ENCODE measurements around the gene GHITM.

DNA sequence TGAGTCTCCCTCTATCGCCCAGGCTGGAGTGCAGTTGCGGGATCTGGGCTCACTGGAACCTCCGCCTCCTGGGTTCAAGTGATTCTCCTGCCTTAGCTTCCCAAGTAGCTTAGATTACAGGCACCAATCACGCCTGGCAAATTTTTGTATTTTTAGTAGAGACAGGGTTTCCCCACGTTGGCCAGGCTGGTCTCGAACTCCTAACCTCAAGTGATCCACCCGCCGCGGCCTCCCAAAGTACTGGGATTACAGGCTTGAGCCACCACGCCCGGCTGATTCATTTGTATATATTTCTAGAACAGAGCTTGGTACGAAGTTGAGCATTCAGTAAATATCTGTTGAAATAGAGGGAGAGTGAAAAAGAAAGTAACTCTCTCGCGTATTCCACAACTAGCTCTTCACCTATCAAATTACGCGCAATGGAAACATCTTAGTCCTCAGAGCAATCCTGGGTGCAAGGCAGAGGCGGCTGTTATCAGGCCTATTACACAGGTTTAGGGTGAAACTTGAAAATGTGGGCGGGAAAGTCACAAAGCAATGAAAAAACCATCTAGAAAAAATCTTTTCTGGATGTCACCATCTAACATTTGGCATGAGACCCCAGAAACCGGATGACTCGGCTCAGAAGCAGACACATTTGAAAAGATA is 707 bp upstream of the GHITM start:
- TF ChIP-seq MAFK (IDR thresholded peaks at IDR 0.05; ENCODE audit: low read depth, low read length): no peak
- no peak for TF ChIP-seq BHLHE40 (IDR thresholded peaks at IDR 0.05; ENCODE audit: low read depth, low read length)
- no peak for TF ChIP-seq CHD1 (IDR thresholded peaks at IDR 0.05; ENCODE audit: low read depth, low read length)
- TF ChIP-seq, protein P1, sequence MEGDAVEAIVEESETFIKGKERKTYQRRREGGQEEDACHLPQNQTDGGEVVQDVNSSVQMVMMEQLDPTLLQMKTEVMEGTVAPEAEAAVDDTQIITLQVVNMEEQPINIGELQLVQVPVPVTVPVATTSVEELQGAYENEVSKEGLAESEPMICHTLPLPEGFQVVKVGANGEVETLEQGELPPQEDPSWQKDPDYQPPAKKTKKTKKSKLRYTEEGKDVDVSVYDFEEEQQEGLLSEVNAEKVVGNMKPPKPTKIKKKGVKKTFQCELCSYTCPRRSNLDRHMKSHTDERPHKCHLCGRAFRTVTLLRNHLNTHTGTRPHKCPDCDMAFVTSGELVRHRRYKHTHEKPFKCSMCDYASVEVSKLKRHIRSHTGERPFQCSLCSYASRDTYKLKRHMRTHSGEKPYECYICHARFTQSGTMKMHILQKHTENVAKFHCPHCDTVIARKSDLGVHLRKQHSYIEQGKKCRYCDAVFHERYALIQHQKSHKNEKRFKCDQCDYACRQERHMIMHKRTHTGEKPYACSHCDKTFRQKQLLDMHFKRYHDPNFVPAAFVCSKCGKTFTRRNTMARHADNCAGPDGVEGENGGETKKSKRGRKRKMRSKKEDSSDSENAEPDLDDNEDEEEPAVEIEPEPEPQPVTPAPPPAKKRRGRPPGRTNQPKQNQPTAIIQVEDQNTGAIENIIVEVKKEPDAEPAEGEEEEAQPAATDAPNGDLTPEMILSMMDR (conservative IDR thresholded peaks at IDR 0.05; ENCODE audit: low read depth, low read length): no peak
- no peak for TF ChIP-seq POLR2A (IDR thresholded peaks at IDR 0.05; ENCODE audit: low read depth, low read length)
- TF ChIP-seq MAZ (IDR thresholded peaks at IDR 0.05; ENCODE audit: borderline replicate concordance, low read depth, low read length): no peak
- TF ChIP-seq RAD21 (IDR thresholded peaks at IDR 0.05; ENCODE audit: low read length): no peak
- no peak for TF ChIP-seq RFX5 (IDR thresholded peaks at IDR 0.05; ENCODE audit: low read depth, low read length)
- TF ChIP-seq SMC3 (IDR thresholded peaks at IDR 0.05; ENCODE audit: low read depth, low read length): no peak
- TF ChIP-seq, protein P2, sequence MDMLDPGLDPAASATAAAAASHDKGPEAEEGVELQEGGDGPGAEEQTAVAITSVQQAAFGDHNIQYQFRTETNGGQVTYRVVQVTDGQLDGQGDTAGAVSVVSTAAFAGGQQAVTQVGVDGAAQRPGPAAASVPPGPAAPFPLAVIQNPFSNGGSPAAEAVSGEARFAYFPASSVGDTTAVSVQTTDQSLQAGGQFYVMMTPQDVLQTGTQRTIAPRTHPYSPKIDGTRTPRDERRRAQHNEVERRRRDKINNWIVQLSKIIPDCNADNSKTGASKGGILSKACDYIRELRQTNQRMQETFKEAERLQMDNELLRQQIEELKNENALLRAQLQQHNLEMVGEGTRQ (IDR thresholded peaks at IDR 0.05; ENCODE audit: low read depth, low read length): no peak
- no peak for TF ChIP-seq FOS (IDR thresholded peaks at IDR 0.05; ENCODE audit: low read depth, low read length)
- TF ChIP-seq MXI1 (IDR thresholded peaks at IDR 0.05; ENCODE audit: borderline replicate concordance, low read depth, low read length): no peak
- TF ChIP-seq, protein P3, sequence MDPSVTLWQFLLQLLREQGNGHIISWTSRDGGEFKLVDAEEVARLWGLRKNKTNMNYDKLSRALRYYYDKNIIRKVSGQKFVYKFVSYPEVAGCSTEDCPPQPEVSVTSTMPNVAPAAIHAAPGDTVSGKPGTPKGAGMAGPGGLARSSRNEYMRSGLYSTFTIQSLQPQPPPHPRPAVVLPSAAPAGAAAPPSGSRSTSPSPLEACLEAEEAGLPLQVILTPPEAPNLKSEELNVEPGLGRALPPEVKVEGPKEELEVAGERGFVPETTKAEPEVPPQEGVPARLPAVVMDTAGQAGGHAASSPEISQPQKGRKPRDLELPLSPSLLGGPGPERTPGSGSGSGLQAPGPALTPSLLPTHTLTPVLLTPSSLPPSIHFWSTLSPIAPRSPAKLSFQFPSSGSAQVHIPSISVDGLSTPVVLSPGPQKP (IDR thresholded peaks at IDR 0.05; ENCODE audit: borderline replicate concordance, low read depth, low read length): no peak
- no peak for TF ChIP-seq CEBPB (IDR thresholded peaks at IDR 0.05; ENCODE audit: low read depth, low read length)
